Hematopoietic multipotent progenitor cell (in vitro differentiated cells): ENCODE data around the gene BMP7. TPM values are rescaled to one million over a fixed set of nuclear protein-coding genes. Genes with fewer than 3 reads are reported as not detected.

Source experiments
- DNase-seq, 3 donors: peaks; one replicate each; pipeline ENCODE4 v3.0.0-alpha.2; 2011 to 2015; ENCODE audit warnings: low read depth in 2 of 3, low spot score in 2 of 3
- total RNA-seq: library from RNA; depleted of rRNA; stranded (reverse); fragments of >200 nt; gene quantifications from one replicate; pipeline ENCODE4 v1.2.3, GENCODE V29; 2012

Gene BMP7
- total RNA-seq, 1 donor = not detected

- no peak for DNase-seq
Measured at GRCh38 chr20:57215426-57215825, 51.0 kb downstream of the BMP7 start.

GRCh38 chr20:57214948-57215347, 51.5 kb downstream of the BMP7 start:
- DNase-seq = no peak

GRCh38 chr20:57214427-57214826, 52.0 kb downstream of the BMP7 start:
- DNase-seq = no peak

GRCh38 chr20:57213924-57214323, 52.5 kb downstream of the BMP7 start:
- no peak for DNase-seq

- DNase-seq = no peak
Measured at GRCh38 chr20:57213291-57213690, 53.1 kb downstream of the BMP7 start.

GRCh38 chr20:57212534-57213276, 53.7 kb downstream of the BMP7 start:
- no peak for DNase-seq

- no peak for DNase-seq
Measured at GRCh38 chr20:57211908-57212533, 54.4 kb downstream of the BMP7 start.

GRCh38 chr20:57211406-57211805, 55.0 kb downstream of the BMP7 start:
- DNase-seq = no peak

- no peak for DNase-seq
Measured at GRCh38 chr20:57210911-57211280, 55.5 kb downstream of the BMP7 start.

GRCh38 chr20:57210054-57210910, 56.2 kb downstream of the BMP7 start:
- DNase-seq = no peak

GRCh38 chr20:57209413-57209812, 57.0 kb downstream of the BMP7 start:
- no peak for DNase-seq

GRCh38 chr20:57208198-57208597, 58.2 kb downstream of the BMP7 start:
- DNase-seq = peak in 1 of 3 donors; percentile 17

- DNase-seq = no peak
Measured at GRCh38 chr20:57207251-57207650, 59.2 kb downstream of the BMP7 start.

- no peak for DNase-seq
Measured at GRCh38 chr20:57205606-57206219, 60.7 kb downstream of the BMP7 start.

- DNase-seq = no peak
Measured at GRCh38 chr20:57203986-57204385, 62.5 kb downstream of the BMP7 start.

GRCh38 chr20:57203204-57203603, 63.2 kb downstream of the BMP7 start:
- DNase-seq = no peak

- DNase-seq = no peak
Measured at GRCh38 chr20:57202309-57202708, 64.1 kb downstream of the BMP7 start.

GRCh38 chr20:57200882-57201695, 65.4 kb downstream of the BMP7 start:
- DNase-seq = no peak

GRCh38 chr20:57199656-57200405, 66.6 kb downstream of the BMP7 start:
- DNase-seq = no peak
